ENCODE measurements around the gene TMEM184C.
A peak's percentile ranks its signal among the peaks of the same experiment; 100 is the strongest.

Gene TMEM184C

DNA sequence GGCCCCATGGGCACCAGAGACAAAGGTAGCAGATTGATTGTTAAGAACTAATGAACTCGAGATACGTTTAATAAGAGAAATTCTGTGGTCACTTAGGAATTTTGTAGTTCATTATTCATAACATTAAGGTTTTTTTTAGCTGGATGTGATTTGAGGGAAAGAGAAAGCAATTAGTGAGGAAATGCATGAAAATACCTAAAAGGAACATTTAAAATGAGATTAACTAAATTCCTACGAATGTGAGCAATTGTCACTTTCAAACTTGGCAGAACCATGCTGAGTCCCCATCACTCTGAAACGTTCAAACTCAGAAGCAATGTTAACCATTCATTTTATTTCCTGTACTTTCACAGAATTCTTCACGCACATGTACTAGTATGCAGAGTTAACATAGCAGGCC is 60.9 kb downstream of the TMEM184C start:
- no peak for DNase-seq
- in situ Hi-C loops (cut with HindIII; ENCODE audit: low pct_ligation_motif_present, low sequenced_read_pairs) = no loop called here
- Histone ChIP-seq H3K36me3 (replicated peaks) (peaks cover 3% of the 10 kb centered on the region), H3K4me3 (ENCODE audit: low read depth, low read length) (no peak overlapping the region), H3K27ac (no peak overlapping the region), H3K27me3 (replicated peaks) (no peaks in the 10 kb centered on the region)
- TF ChIP-seq, protein P1, sequence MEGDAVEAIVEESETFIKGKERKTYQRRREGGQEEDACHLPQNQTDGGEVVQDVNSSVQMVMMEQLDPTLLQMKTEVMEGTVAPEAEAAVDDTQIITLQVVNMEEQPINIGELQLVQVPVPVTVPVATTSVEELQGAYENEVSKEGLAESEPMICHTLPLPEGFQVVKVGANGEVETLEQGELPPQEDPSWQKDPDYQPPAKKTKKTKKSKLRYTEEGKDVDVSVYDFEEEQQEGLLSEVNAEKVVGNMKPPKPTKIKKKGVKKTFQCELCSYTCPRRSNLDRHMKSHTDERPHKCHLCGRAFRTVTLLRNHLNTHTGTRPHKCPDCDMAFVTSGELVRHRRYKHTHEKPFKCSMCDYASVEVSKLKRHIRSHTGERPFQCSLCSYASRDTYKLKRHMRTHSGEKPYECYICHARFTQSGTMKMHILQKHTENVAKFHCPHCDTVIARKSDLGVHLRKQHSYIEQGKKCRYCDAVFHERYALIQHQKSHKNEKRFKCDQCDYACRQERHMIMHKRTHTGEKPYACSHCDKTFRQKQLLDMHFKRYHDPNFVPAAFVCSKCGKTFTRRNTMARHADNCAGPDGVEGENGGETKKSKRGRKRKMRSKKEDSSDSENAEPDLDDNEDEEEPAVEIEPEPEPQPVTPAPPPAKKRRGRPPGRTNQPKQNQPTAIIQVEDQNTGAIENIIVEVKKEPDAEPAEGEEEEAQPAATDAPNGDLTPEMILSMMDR (IDR thresholded peaks at IDR 0.05; ENCODE audit: low read depth, low read length, missing control alignments) = no peak

DNA sequence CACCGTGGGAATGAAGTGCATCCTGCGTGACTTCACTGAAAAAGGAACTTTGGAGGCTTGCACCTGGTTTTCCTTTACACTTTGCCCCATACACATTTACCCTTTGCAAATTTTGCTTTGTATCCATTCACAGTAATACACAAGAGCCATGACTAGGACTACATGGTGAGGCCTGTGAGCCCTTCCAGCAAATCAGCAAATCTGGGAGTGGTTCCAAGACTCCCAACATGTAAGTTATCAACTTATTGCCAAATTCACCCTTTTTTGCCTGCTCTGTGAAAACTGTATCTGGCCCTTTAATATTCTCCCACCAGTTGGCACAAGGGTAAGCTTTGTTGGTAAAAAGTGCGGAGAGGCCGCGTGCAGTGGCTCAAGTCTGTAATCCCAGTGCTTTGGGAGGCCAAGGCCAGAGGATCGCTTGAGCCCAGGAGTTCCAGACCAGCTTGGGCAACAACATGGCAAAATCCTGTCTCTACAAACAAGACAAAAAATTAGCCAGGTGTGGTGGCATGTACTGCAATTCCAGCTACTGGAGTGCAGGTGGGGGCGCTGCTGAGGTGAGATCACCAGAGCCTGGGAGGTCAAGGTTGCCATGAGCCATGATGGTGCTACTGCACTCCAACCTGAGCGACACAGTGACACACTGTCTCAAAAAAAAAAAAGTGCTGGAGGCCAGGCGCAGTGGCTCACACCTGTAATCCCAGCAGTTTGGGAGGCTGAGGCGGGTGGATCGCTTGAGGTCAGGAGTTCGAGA is 61.8 kb downstream of the TMEM184C start:
- in situ Hi-C loops (cut with HindIII; ENCODE audit: low pct_ligation_motif_present, low sequenced_read_pairs) = no loop called here
- TF ChIP-seq, protein P1 (IDR thresholded peaks at IDR 0.05; ENCODE audit: low read depth, low read length, missing control alignments) = no peak

DNA sequence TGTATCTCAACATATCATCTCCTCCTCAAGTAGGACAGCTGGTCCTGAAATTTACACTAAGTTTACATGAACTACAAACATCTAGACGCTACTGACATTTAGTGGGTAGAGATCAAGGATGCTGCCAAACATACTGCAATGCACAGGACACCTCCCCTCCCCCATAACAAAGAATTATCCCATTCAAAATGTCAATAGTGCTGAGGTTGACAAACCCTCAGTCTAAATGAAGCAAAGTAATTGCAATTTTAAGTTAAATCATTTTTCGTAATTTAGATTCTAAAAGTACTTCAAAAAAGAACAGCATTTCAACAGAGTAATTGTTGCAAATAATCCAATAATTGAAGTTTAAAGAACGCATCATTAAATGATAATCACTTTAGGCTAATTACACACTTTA is 65.6 kb downstream of the TMEM184C start:
- no peak for DNase-seq
- H3K27ac ChIP-seq = no peak overlapping the region

More for the DNA sequence above, 61.8 kb downstream of the TMEM184C start:
- no peak overlapping the region for H3K4me3 ChIP-seq (ENCODE audit: low read depth, low read length)
- no peak overlapping the region for H3K27ac ChIP-seq
- H3K27me3 ChIP-seq (replicated peaks) = no peaks in the 10 kb centered on the region
- H3K36me3 ChIP-seq (replicated peaks) = peaks cover 3% of the 10 kb centered on the region
- no peak for DNase-seq

DNA sequence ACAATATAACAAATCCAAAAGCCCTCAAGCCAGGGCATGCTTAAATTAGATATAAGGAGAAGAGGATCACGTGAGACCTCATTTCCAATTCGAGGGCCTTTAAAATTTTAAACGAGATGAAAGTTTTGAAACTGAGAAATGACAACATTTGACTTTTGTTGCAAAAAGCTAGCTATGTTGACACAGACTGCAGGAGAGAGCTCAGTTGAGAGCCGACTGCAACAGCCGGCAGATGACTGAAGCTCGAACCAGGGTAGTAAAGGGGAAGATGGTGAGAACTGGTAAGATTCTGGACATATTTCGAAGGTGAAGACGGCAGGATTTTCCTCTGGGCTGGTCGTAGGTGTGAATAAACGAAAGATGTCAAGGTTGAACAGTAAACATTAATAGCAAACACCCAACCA is 66.0 kb downstream of the TMEM184C start:
- peak; percentile 17 for DNase-seq
- TF ChIP-seq, protein P1 (IDR thresholded peaks at IDR 0.05; ENCODE audit: low read depth, low read length, missing control alignments) = no peak
- in situ Hi-C loops (cut with HindIII; ENCODE audit: low pct_ligation_motif_present, low sequenced_read_pairs) = no loop called here

More for the DNA sequence above, 65.6 kb downstream of the TMEM184C start:
- in situ Hi-C loops (cut with HindIII; ENCODE audit: low pct_ligation_motif_present, low sequenced_read_pairs) = no loop called here
- peak overlapping the region; percentile 97 for H3K4me3 ChIP-seq (ENCODE audit: low read depth, low read length)
- TF ChIP-seq, protein P1 (IDR thresholded peaks at IDR 0.05; ENCODE audit: low read depth, low read length, missing control alignments) = no peak
- H3K27me3 ChIP-seq (replicated peaks) = no peaks in the 10 kb centered on the region
- peaks cover 3% of the 10 kb centered on the region for H3K36me3 ChIP-seq (replicated peaks)

DNA sequence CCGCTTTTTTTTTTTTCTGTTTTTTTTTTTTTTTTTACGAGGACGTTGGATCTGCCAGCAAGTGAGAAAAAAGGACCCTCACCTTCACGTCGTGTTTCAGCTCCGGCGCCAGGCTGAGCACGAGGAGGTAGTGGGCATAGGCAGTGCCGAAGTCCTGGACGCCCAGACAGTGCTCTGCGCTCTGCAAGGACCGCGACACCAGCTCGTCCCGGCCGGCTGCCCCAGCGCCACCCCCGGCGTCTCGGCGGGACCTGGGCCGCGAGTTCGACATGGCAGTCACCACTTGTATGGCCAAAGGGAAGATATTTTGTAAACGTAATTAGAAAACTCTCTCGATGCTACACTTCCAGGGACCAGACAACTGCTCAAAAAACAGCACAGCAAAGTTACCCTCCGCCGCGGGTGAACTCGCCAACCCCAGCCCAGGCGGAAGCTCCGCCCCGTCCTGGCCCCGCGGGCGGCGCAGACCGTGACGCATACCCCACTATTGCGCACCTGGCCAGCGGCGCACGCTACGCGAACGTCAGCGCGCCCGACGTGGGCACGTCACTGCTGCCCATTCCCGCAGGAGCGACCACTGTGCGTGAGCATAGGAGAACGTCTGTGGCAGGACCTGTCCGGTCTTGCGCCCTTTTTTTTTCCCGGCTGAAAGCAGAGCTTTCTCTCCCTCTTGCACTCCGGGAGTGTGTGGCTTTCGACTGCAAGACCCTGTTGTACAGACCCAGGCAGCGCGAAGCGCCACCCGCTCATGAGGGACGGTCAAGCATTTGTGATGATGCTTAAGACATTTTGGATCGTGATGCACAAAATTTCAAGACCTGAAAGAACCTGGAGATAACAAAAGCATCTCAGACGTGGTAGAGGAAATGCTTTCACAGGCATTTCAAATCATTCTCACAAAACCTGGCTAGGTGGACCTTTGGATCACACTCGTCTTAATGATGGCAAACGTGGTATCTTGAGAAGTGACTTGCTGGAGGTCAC is 66.8 kb downstream of the TMEM184C start, which contains the start of gene PRMT9:
TSS of gene PRMT9 (minus strand) at position 447 of the 984 bp plus-strand sequence. CDS start at position 271, 176 bp downstream.
- TF ChIP-seq, protein P1 (IDR thresholded peaks at IDR 0.05; ENCODE audit: low read depth, low read length, missing control alignments) = no peak
- in situ Hi-C loops (cut with HindIII; ENCODE audit: low pct_ligation_motif_present, low sequenced_read_pairs) = no loop called here
- peak within 1 kb of the TSS; percentile 88 for H3K27ac ChIP-seq
- H3K4me3 ChIP-seq (ENCODE audit: low read depth, low read length) = peak within 1 kb of the TSS; percentile 97
- DNase-seq = peak; percentile 89
- no peaks in the 10 kb centered on the region for H3K36me3 ChIP-seq (replicated peaks)
- no peaks in the 10 kb centered on the region for H3K27me3 ChIP-seq (replicated peaks)

More for the DNA sequence above, 66.0 kb downstream of the TMEM184C start:
- peaks cover 3% of the 10 kb centered on the region for H3K36me3 ChIP-seq (replicated peaks)
- peak overlapping the region; percentile 97 for H3K4me3 ChIP-seq (ENCODE audit: low read depth, low read length)
- H3K27me3 ChIP-seq (replicated peaks) = no peaks in the 10 kb centered on the region
- peak overlapping the region; percentile 88 for H3K27ac ChIP-seq
